Activated CD4-positive, CD25-positive, alpha-beta regulatory T cell (primary cell): Measurements from ENCODE around the gene BLVRB.
A peak's percentile ranks its signal among the peaks of the same experiment; 100 is the strongest.

Experiments used
- DNase-seq, 4 experiments: peaks; one replicate each; lab custom pipeline; 2025; lab: John Stamatoyannopoulos, UW

The BLVRB gene

GRCh38 chr19:40403262-40403984, 62.1 kb downstream of the BLVRB start:
- DNase-seq: peak; percentile 33 to 57 (median 48)

DNA sequence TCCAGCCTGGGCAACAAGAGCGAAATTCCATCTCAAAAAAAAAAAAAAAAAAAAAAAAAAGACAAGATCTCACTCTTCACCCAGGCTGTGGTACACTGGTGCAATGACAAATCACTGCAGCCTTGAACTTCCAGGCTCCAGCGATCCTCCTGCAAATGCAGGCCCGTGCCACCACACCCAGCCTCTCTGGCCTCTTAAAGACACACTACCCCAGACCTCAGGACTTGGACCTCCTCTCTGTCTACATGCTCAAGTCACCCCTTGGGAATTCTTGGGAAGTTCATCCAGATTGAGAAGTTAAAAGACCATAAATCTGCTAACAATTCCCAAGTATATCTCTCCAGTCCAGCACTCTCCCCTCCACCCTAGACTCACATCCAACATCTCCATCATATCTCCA, 65.0 kb downstream of the BLVRB start:
- no peak for DNase-seq

DNA sequence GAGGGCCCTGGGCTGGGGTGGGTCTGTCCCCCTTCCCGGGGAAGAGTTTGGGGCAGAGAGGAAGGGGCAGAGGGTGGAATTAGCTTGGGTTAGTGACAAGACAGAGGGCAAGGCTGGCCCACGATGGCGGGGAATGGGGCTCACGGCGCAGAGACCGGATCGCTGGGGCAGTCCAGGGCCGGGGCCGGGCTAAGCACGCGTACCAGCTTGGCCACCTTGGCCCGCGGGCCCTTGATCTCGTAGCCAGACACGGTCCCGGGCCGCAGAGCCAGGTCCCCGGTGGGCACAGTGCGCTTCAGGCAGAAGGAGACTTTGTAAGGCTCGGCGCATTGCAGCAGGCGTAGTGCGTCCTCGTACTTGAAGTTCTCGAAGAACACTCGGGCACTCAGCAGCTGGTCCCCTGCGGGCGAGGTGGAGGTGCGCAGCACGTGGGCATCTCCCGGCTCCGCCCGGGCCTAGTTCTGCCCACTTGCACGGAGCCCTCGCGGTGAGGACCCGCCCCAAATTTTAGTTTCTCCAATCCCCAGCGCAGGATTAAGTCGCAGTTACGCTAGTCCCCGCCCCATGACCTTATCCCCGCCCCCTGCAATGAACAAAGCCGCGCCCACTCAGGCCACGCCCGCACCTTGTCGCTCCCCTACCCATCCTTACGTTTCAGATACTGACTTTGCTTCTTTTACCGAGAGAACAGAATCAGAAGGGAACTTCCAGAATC, 67.0 kb downstream of the BLVRB start:
- peak in 2 of 4 experiments; percentile 25 to 31 for DNase-seq
